Coronary artery (tissue), 2 donors: ENCODE data around the gene TLR8.

Experiments
- DNase-seq: peaks from one replicate; pipeline ENCODE4 v3.0.0-alpha.2; 2017; ENCODE audit warnings: low spot score
- H3K27ac ChIP-seq, 2 donors: fragments of 200-600 bp; sonication (generic); one replicate each; pipeline ENCODE4 v1.5.1; 2016 to 2019
- H3K4me3 ChIP-seq: fragments of 200-600 bp; sonication (generic); 2 replicates; pipeline ENCODE4 v1.5.1; 2016; ENCODE audit warnings: mild to moderate bottlenecking, moderate library complexity
- TF ChIP-seq, protein P1 (sequence below): fragments of 200-600 bp; sonication (generic); IDR thresholded peaks from one replicate; pipeline ENCODE4 v1.5.1; 2019; ENCODE audit warnings: antibody characterized with exemption

TLR8 gene

DNA sequence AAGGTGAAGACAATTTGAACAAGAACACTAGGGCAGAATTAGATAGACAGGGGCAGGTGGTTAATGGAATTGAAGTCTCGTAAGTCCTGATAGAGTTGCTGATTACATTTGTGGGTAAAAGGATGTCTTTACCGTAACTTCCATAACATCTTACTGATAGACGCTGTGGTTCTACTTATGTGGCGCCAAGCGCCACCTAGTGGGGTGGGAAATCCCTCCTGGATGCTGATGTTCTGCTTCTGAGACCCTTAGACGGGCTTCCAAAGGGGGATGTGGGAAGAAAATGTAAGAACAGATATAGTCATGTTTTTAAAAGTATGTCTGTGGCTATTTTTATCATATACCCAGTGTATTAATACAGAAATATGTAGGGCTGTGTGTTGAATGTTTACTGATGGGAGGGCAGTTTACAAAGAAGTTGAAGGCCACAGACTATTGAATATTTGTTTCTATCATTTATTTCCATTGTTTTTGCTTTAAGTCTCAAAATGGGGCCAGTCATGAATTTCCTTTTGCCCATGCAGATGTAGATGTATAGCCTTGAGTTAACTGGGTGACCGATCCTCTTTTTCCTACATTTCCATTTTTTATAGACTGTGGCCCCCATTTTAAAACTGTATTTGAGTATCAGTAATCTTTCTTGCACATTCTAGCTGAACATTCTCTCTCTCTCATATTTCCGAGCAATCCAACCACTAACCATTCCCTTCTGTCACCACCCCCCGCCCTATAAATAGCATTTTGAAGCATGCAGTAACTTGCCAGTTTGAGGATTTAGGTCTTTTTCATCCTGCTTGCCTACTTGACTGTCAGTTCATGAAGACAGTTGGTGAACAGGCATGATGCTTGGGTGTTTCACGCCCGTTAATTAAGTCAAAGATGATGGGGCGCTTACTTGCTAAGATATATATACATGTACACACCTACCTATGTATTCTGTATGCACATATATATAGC is 12.1 kb upstream of the TLR8 start:
- Histone ChIP-seq H3K27ac (no peak overlapping the region), H3K4me3 (no peak overlapping the region)
- TF ChIP-seq, protein P1, sequence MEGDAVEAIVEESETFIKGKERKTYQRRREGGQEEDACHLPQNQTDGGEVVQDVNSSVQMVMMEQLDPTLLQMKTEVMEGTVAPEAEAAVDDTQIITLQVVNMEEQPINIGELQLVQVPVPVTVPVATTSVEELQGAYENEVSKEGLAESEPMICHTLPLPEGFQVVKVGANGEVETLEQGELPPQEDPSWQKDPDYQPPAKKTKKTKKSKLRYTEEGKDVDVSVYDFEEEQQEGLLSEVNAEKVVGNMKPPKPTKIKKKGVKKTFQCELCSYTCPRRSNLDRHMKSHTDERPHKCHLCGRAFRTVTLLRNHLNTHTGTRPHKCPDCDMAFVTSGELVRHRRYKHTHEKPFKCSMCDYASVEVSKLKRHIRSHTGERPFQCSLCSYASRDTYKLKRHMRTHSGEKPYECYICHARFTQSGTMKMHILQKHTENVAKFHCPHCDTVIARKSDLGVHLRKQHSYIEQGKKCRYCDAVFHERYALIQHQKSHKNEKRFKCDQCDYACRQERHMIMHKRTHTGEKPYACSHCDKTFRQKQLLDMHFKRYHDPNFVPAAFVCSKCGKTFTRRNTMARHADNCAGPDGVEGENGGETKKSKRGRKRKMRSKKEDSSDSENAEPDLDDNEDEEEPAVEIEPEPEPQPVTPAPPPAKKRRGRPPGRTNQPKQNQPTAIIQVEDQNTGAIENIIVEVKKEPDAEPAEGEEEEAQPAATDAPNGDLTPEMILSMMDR = peak; percentile 17
- no peak for DNase-seq

DNA sequence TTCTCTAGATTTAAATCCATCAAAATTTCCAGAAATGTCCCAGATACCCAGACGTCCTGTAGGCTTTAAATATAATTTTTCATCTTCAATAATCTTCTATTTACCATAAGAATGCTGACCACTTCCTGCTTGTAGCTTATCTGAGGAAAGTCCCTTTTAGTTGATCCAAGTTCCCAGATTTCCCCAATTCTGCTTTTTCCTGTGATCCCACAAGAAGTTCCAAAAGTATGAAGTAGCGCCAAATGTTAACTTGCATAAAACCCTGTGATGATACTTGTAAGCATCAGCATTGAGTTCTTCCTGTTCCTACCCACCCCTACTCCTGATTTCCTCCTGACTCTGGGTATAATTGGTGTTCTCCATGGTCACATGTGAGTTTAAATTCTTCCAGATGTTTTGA is 10.6 kb upstream of the TLR8 start:
- H3K4me3 ChIP-seq = no peak overlapping the region
- DNase-seq = no peak
- TF ChIP-seq, protein P1 = no peak
- H3K27ac ChIP-seq = no peak overlapping the region

DNA sequence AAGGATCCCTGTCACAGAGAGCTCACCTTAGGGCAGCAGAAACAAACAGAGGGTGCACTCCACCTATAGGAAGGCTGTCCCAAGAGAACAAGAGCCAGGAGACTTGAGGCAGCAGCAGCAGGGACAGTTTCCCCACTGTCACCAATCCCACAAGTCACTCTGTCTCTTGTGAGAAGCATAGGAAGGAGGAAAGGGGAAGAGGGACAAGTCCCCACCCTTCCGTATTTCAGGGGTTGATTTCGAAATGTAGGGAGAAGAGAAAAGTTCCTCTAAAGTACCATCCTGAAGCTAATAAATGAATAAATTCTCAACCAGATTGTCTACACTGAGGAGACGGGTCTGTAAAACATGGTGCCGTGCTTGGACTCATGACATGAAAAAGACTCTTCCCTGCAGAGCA is 9.5 kb upstream of the TLR8 start:
- no peak overlapping the region for H3K4me3 ChIP-seq
- TF ChIP-seq, protein P1 = no peak
- no peak overlapping the region for H3K27ac ChIP-seq
- DNase-seq = no peak

DNA sequence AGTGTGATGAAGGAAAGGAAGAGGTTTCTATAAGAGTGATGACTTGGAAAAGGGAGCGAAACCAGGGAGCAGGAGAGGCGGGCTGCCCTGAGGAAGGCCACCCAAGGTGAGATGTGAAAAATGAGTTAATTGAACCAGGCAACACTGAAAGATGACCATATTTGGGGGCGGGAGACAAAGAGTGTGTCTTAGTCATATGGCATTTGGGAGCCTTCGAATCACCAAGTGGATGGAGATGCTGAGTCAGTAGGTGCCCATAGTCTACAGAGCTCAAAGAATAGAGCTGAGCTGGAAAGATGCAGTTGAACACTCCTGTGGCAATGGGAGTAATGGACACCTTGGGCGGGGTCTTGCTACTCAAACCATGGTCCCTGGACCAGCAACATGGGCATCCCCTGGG is 8.3 kb upstream of the TLR8 start:
- TF ChIP-seq, protein P1 = no peak
- H3K27ac ChIP-seq = no peak overlapping the region
- DNase-seq = no peak
- no peak overlapping the region for H3K4me3 ChIP-seq

DNA sequence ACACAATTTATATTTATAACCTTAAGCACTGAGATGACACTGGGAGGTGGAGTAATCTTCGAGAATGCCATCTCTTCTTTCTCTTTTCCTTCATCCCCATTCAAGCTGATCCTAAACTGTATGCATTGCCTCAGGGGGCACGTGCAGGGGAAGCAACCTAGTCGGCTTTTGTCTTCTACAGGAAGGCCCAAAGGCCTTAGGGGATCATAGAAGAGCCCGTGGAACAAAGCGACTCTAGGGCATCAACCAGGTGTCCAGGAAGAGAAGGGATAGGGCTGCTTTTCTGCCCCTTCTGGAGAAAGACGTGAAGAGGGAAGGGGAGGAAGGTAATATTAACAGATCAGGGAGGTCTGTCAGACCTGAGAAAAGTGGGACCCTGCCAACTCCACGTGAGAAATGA is 6.9 kb upstream of the TLR8 start:
- Histone ChIP-seq H3K27ac (no peak overlapping the region), H3K4me3 (no peak overlapping the region)
- TF ChIP-seq, protein P1 = no peak
- DNase-seq = no peak

DNA sequence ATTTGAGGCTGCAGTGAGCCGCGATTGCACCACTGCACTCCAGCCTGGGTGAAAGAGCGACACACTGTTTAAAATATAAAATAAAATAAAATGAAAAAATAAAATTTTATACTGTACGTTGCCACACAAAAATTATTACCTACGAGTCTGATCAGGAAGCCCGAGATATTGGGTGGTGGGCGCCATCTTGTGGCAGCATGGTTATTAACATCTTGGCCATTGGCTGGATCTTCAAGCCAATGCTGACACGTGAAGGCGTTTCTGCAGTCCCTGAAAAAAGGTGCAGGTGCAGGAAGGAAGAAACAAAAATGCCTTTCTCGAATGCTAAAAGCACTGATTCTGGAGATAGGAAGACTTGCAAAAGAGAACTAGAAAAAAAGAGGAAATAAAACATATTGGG is 4.9 kb upstream of the TLR8 start:
- H3K4me3 ChIP-seq = no peak overlapping the region
- TF ChIP-seq, protein P1 = peak; percentile 32
- no peak overlapping the region for H3K27ac ChIP-seq
- DNase-seq = no peak

DNA sequence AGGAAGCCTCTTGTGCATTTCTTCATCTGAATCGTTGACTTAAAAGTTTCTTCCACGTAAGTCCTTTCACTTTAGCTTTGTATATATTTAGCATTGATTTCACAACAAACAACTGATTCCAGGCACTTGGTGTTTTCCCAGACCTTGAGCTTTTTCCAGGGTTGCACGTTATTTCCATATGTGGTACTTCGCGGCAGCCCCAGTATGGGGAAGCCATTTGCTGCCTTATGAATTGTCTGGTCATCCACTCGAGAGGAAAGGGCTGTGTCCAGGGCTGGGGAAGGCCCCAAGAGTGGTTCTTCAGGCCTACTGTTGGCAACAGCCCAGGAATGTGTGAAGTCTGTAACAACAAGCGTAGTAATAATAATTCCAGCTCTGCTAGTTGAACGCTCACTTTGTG is 2.8 kb upstream of the TLR8 start:
- TF ChIP-seq, protein P1 = no peak
- H3K4me3 ChIP-seq = no peak overlapping the region
- DNase-seq = no peak
- H3K27ac ChIP-seq = no peak overlapping the region
